ENCODE data around the gene GPR107.

- TF ChIP-seq POLR2AphosphoS5 (IDR thresholded peaks at IDR 0.05; ENCODE audit: borderline replicate concordance, low read depth, low read length) = no peak
- no peak for TF ChIP-seq EZH2 (IDR thresholded peaks at IDR 0.05)
- no peak for TF ChIP-seq FOXP2 (optimal IDR thresholded peaks at IDR 0.05; ENCODE audit: control extremely low read depth, extremely low read length, insufficient read depth)
These were observed 70.6 kb downstream of the GPR107 start for GRCh38 chr9:130124085-130124860.
